H1 (cell line): ENCODE data around the gene HOXB5. TPM values are rescaled to one million over a fixed set of nuclear protein-coding genes. Genes with fewer than 3 reads are reported as not detected.

Experiments used
- BCL11A ChIP-seq, 2 experiments: IDR thresholded peaks; one replicate each; pipeline ENCODE4 v1.6.1; 2011; ENCODE audit warnings: low read depth in 2 of 2, low read length in 2 of 2, mild to moderate bottlenecking in 2 of 2
- CBX8 ChIP-seq: fragments of 300-800, 300-1000 bp; sonication (generic); IDR thresholded peaks from 2 replicates; pipeline ENCODE4 v1.7.1; 2016; ENCODE audit warnings: low read depth, low read length, borderline replicate concordance
- CHD1 ChIP-seq: IDR thresholded peaks from 2 replicates; pipeline ENCODE4 v1.6.1; 2012; ENCODE audit warnings: low read depth, low read length, improper control_type of control experiment
- EZH2 ChIP-seq: fragments of 200-600 bp; sonication (generic); IDR thresholded peaks from 2 replicates; pipeline ENCODE4 v1.7.1; 2012; ENCODE audit warnings: low read depth, mild to moderate bottlenecking, moderate library complexity, low read length, inconsistent platforms; ENCODE audit not compliant: severe bottlenecking
- KDM1A ChIP-seq: fragments of 200-600, 300-600 bp; sonication (generic); IDR thresholded peaks from 2 replicates; pipeline ENCODE4 v1.7.1; 2016; ENCODE audit warnings: mild to moderate bottlenecking, low read length, borderline replicate concordance
- NRF1 ChIP-seq: IDR thresholded peaks from 2 replicates; pipeline ENCODE4 v1.6.1; 2011; ENCODE audit warnings: mild to moderate bottlenecking, low read depth, low read length, improper control_type of control experiment
- RBBP5 ChIP-seq: IDR thresholded peaks from 2 replicates; pipeline ENCODE4 v1.7.1; 2012; ENCODE audit warnings: low read depth, mild to moderate bottlenecking, inconsistent platforms, low read length, moderate library complexity, borderline replicate concordance
- RNF2 ChIP-seq: fragments of 200-900, 300-1000 bp; sonication (generic); IDR thresholded peaks from 2 replicates; pipeline ENCODE4 v1.7.1; 2016; ENCODE audit warnings: borderline replicate concordance, low read depth, mild to moderate bottlenecking, antibody characterized with exemption, low read length; ENCODE audit not compliant: poor library complexity, severe bottlenecking; ENCODE audit errors: missing control alignments
- RXRA ChIP-seq: IDR thresholded peaks from 2 replicates; pipeline ENCODE4 v1.6.1; 2011; ENCODE audit warnings: low read depth, mild to moderate bottlenecking, low read length, moderate library complexity; ENCODE audit not compliant: insufficient read depth
- SAP30 ChIP-seq: fragments of 300-600 bp; sonication (generic); IDR thresholded peaks from 2 replicates; pipeline ENCODE4 v1.7.1; 2012; ENCODE audit warnings: low read length, moderate library complexity, mild to moderate bottlenecking, inconsistent platforms; ENCODE audit not compliant: insufficient read depth, insufficient replicate concordance
- SP2 ChIP-seq: IDR thresholded peaks from 2 replicates; pipeline ENCODE4 v1.6.1; 2012; ENCODE audit warnings: mild to moderate bottlenecking, low read length, inconsistent platforms
- SRF ChIP-seq: IDR thresholded peaks from 2 replicates; pipeline ENCODE4 v1.6.1; 2011; ENCODE audit warnings: mild to moderate bottlenecking, low read depth, low read length, moderate library complexity
- YY1 ChIP-seq: IDR thresholded peaks from 2 replicates; pipeline ENCODE4 v1.6.1; 2011; ENCODE audit warnings: low read depth, mild to moderate bottlenecking, low read length
- ZNF274 ChIP-seq: IDR thresholded peaks from 2 replicates; pipeline ENCODE4 v1.7.0; 2012; ENCODE audit warnings: low read length, borderline replicate concordance; ENCODE audit errors: extremely low read depth
- polyA plus RNA-seq, 7 experiments: library from polyadenylated mRNA; depleted of rRNA in 3 of 7; stranded (reverse) in 5 of 7; unstranded in 2 of 7; fragments of >200 nt in 5 of 7; fragments of 200-250 nt in 2 of 7; gene quantifications; 1 replicate in 5 of 7; 2 replicates in 1 of 7; 4 replicates in 1 of 7; pipeline versions ENCODE4 v1.2.1 to v1.2.3, GENCODE V29; 2011 to 2013; ENCODE audit warnings: missing spikeins in 2 of 7, mixed read lengths in 2 of 7
- total RNA-seq: library from RNA; stranded (reverse); fragmentation: NEBNext Ultra II Directional; extraction: Animal tissue kit (Norgen Biotek cat#: 25700); gene quantifications from 2 replicates; pipeline ENCODE4 v1.2.1, GENCODE V29; 2021
- TF ChIP-seq, protein P1 (sequence below): IDR thresholded peaks from 2 replicates; pipeline ENCODE4 v1.6.1; 2011; ENCODE audit warnings: low read depth, mild to moderate bottlenecking, low read length; ENCODE audit not compliant: insufficient read depth
- TF ChIP-seq, protein P2 (sequence below): IDR thresholded peaks from 2 replicates; pipeline ENCODE4 v1.6.1; 2012; ENCODE audit warnings: inconsistent platforms

HOXB5 gene
- total and polyA plus RNA-seq, 2 of the 8 experiments (the other 6 are each of a cell fraction or from before 2014, with no cell fraction given), result not detected

DNA sequence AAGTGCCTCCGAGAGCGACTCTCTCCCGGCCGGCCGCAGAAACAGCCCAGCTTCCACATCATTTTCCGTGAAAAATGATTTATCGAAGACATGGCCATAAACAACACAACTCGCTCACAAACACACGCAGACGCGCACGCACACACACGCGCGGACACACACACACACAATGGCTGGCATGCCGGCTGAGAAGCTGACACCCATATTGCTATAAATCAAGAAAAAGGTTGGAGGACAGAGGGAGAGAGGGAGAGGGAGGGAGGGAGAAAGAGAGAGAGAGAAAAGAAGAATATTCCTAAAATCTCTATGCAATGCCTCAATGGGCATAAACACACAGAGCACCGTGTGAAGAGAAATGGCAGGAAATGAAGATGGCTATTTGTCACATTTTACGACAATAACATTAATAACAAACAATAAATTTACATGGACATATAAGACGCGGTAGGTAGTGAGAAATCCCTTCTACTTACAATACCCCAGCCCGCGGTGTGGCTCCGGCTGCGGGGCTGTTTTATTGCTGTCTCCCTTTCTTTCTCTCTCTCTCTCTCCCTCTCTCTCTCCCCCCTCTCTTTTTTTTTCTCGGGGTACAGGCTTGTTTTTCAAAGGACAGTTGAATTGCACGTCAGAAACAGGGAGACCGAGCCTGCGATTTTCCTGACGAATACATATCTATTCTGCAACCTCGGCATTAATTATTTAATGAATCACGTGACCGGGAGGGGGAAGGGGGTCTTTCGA lies 24.9 kb downstream of the HOXB5 start (continued):
- TF ChIP-seq RNF2, result peak; percentile 93
- TF ChIP-seq, protein P1, sequence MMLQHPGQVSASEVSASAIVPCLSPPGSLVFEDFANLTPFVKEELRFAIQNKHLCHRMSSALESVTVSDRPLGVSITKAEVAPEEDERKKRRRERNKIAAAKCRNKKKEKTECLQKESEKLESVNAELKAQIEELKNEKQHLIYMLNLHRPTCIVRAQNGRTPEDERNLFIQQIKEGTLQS, result no peak
- TF ChIP-seq SP2, result no peak
- TF ChIP-seq NRF1, result no peak
- no peak for TF ChIP-seq YY1
- TF ChIP-seq, protein P2, sequence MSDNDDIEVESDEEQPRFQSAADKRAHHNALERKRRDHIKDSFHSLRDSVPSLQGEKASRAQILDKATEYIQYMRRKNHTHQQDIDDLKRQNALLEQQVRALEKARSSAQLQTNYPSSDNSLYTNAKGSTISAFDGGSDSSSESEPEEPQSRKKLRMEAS, result no peak
- no peak for TF ChIP-seq BCL11A (IDR thresholded peaks at IDR 0.05; ENCODE audit: low read depth in 2 of 2, low read length in 2 of 2)
- TF ChIP-seq EZH2, result peak; percentile 82
- no peak for TF ChIP-seq SRF
- TF ChIP-seq RBBP5, result no peak
- TF ChIP-seq RXRA, result no peak
- TF ChIP-seq CBX8, result peak; percentile 95
- TF ChIP-seq CHD1, result no peak
- no peak for TF ChIP-seq SAP30
- no peak for TF ChIP-seq ZNF274
- no peak for TF ChIP-seq KDM1A
